ENCODE results near the gene AKAP6. TPM values are rescaled to one million over a fixed set of nuclear protein-coding genes. Genes with fewer than 3 reads are reported as not detected.

Gene AKAP6
- polyA plus RNA-seq, 1 donor, result 8.5 TPM

DNA sequence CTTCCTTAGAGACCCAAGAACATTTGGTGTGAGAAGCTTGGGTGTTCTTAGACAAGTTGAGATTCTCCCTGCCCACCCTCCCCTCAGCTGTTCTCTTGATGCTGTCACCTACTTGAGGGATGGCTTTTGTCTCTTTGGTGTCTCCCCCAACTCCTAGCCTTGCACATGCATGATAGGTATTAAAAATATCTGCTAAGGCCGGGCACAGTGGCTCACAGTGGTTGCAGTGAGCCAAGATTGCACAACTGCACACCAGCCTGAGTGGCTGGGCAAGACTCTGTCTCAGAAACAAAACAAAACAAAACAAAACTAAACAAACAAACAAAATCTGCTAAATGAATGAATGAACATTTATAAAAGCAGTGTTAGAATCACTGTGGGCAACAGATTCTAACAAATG is 261.1 kb downstream of the AKAP6 start:
- Histone ChIP-seq H3K4me1 (ENCODE audit: control insufficient read depth, insufficient read depth, low read length) (no peaks in the 10 kb centered on the region), H3K9me3 (ENCODE audit: control insufficient read depth, low read depth, low read length) (no peaks in the 10 kb centered on the region), H3K36me3 (ENCODE audit: control insufficient read depth, insufficient read depth, low read length) (no peaks in the 10 kb centered on the region), H3K27ac (ENCODE audit: low read length) (no peak overlapping the region), H3K4me3 (ENCODE audit: low read length) (no peak overlapping the region), H3K27me3 (ENCODE audit: control insufficient read depth, insufficient read depth, low read length) (no peaks in the 10 kb centered on the region)
- DNase-seq, result no peak
- no CpG with 5 or more reads among the region's 1 CpG for WGBS (ENCODE audit: insufficient coverage, low lambda C conversion rate)

DNA sequence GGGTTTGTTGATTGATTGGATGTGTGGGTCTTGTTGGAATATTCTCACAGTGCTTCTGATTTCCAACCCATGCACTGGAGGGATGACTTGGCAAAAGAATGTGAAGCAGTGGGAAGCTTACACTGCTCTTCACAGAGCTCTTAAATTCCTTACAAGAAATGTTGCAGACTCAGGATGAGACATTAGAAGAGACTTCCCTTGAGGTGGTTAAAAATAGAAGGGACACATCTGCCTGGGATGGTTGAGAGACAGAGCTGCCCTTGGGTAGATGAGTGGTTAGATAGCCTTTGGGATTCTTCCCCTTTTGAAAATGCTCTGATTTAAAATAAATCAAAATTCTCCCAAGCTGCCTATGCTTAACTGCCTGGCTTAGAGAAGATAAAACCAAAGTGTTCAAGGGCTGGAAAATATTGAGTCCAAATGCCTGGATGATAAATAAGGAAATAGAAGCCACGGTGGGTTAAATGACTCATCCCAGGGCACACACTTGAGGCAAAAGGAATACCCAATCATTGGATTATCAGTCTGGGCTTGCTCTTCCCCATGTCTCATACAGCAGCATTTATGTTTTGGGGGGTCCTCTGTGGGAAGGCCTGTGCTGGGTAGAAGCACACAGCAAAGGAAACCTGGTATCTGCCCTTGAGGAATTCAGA is 264.3 kb downstream of the AKAP6 start:
- no peaks in the 10 kb centered on the region for H3K27me3 ChIP-seq (ENCODE audit: control insufficient read depth, insufficient read depth, low read length)
- no CpG with 5 or more reads among the region's 1 CpG for WGBS (ENCODE audit: insufficient coverage, low lambda C conversion rate)
- no peaks in the 10 kb centered on the region for H3K9me3 ChIP-seq (ENCODE audit: control insufficient read depth, low read depth, low read length)
- H3K4me1 ChIP-seq (ENCODE audit: control insufficient read depth, insufficient read depth, low read length), result no peaks in the 10 kb centered on the region
- no peaks in the 10 kb centered on the region for H3K36me3 ChIP-seq (ENCODE audit: control insufficient read depth, insufficient read depth, low read length)
- no peak overlapping the region for H3K27ac ChIP-seq (ENCODE audit: low read length)
- no peak for DNase-seq
- no peak overlapping the region for H3K4me3 ChIP-seq (ENCODE audit: low read length)

GRCh38 chr14:32594766-32595165 is 265.7 kb downstream of the AKAP6 start:
- no peaks in the 10 kb centered on the region for H3K27me3 ChIP-seq (ENCODE audit: control insufficient read depth, insufficient read depth, low read length)
- no peak overlapping the region for H3K4me3 ChIP-seq (ENCODE audit: low read length)
- H3K36me3 ChIP-seq (ENCODE audit: control insufficient read depth, insufficient read depth, low read length), result no peaks in the 10 kb centered on the region
- H3K27ac ChIP-seq (ENCODE audit: low read length), result no peak overlapping the region
- H3K9me3 ChIP-seq (ENCODE audit: control insufficient read depth, low read depth, low read length), result no peaks in the 10 kb centered on the region
- DNase-seq, result no peak
- 84% methylated on average over 2 of the region's 3 CpGs for WGBS (ENCODE audit: insufficient coverage, low lambda C conversion rate)
- H3K4me1 ChIP-seq (ENCODE audit: control insufficient read depth, insufficient read depth, low read length), result no peaks in the 10 kb centered on the region

GRCh38 chr14:32595497-32595896 is 266.4 kb downstream of the AKAP6 start:
- Histone ChIP-seq H3K36me3 (ENCODE audit: control insufficient read depth, insufficient read depth, low read length) (no peaks in the 10 kb centered on the region), H3K4me3 (ENCODE audit: low read length) (no peak overlapping the region), H3K4me1 (ENCODE audit: control insufficient read depth, insufficient read depth, low read length) (no peaks in the 10 kb centered on the region), H3K27ac (ENCODE audit: low read length) (no peak overlapping the region), H3K9me3 (ENCODE audit: control insufficient read depth, low read depth, low read length) (no peaks in the 10 kb centered on the region), H3K27me3 (ENCODE audit: control insufficient read depth, insufficient read depth, low read length) (no peaks in the 10 kb centered on the region)
- no peak for DNase-seq
- no CpG with 5 or more reads among the region's 4 CpGs for WGBS (ENCODE audit: insufficient coverage, low lambda C conversion rate)

DNA sequence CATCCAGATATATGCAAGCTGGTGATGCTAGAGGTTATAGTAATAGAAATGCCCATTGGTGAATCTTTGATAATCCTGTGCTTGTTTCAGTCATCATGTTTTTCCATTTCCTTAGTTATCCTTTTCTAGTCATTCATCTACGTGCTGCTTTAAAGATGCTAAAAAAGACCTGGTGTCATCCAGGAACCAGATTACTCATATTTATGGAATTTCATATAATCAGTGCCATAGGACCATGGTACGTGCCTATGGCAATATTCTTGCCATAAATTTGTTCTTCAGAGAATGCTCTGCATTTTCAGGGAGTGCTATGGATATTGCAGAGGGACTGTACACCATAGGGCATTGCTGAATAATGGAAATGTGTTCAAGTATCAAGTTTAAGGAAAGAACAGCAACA is 267.3 kb downstream of the AKAP6 start:
- WGBS (ENCODE audit: insufficient coverage, low lambda C conversion rate), result no CpG with 5 or more reads among the region's 2 CpGs
- no peak overlapping the region for H3K4me3 ChIP-seq (ENCODE audit: low read length)
- no peak for DNase-seq
- H3K9me3 ChIP-seq (ENCODE audit: control insufficient read depth, low read depth, low read length), result no peaks in the 10 kb centered on the region
- H3K27me3 ChIP-seq (ENCODE audit: control insufficient read depth, insufficient read depth, low read length), result no peaks in the 10 kb centered on the region
- H3K4me1 ChIP-seq (ENCODE audit: control insufficient read depth, insufficient read depth, low read length), result no peaks in the 10 kb centered on the region
- H3K27ac ChIP-seq (ENCODE audit: low read length), result no peak overlapping the region
- no peaks in the 10 kb centered on the region for H3K36me3 ChIP-seq (ENCODE audit: control insufficient read depth, insufficient read depth, low read length)

DNA sequence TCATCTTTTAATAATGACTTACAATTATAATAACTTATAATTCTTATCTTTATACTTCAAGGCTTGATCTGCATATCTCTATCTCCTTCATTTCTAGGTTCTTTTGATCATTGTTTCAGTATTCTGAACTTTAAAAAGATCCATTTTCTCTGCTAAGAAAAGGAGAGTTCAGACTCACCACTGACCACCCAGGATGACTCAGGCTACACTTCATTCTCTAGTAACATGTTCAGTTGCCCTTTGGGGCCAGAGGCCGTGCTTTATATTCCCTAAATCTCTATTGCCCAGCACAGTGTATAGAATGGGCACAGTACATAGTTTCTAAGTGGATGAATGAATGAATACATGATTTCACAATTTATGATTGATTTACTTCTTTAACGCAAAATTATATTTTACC is 268.7 kb downstream of the AKAP6 start:
- WGBS (ENCODE audit: insufficient coverage, low lambda C conversion rate), result no CpG with 5 or more reads among the region's 2 CpGs
- Histone ChIP-seq H3K4me3 (ENCODE audit: low read length) (no peak overlapping the region), H3K4me1 (ENCODE audit: control insufficient read depth, insufficient read depth, low read length) (no peaks in the 10 kb centered on the region)

DNA sequence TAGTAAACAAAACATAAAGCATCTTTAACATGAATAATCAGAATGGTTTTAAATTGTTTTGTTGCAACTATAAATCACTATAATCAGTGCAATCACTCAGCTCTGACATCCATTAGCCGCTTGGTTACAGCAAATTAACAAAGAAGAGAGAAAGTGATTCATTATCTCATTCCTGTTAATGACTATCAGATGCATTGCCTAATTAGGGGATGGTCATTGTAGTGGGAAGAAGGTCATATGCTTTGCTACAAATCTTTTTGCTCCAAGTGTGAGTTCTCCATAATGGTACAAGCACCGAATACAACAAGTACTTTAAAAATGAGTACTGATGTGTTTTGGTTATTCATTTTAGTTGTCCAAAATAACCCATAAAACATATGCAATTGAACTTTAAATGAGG is 272.0 kb downstream of the AKAP6 start:
- no peak for DNase-seq
- Histone ChIP-seq H3K27me3 (ENCODE audit: control insufficient read depth, insufficient read depth, low read length) (no peaks in the 10 kb centered on the region), H3K4me3 (ENCODE audit: low read length) (no peak overlapping the region), H3K4me1 (ENCODE audit: control insufficient read depth, insufficient read depth, low read length) (no peaks in the 10 kb centered on the region), H3K27ac (ENCODE audit: low read length) (no peak overlapping the region), H3K9me3 (ENCODE audit: control insufficient read depth, low read depth, low read length) (no peaks in the 10 kb centered on the region), H3K36me3 (ENCODE audit: control insufficient read depth, insufficient read depth, low read length) (no peaks in the 10 kb centered on the region)
- 40% methylated on average over 1 of the region's 2 CpGs for WGBS (ENCODE audit: insufficient coverage, low lambda C conversion rate)

More for the DNA sequence above, 268.7 kb downstream of the AKAP6 start:
- no peaks in the 10 kb centered on the region for H3K9me3 ChIP-seq (ENCODE audit: control insufficient read depth, low read depth, low read length)
- H3K27ac ChIP-seq (ENCODE audit: low read length), result no peak overlapping the region
- no peaks in the 10 kb centered on the region for H3K36me3 ChIP-seq (ENCODE audit: control insufficient read depth, insufficient read depth, low read length)
- DNase-seq, result no peak
- H3K27me3 ChIP-seq (ENCODE audit: control insufficient read depth, insufficient read depth, low read length), result no peaks in the 10 kb centered on the region

GRCh38 chr14:32601906-32602305 is 272.8 kb downstream of the AKAP6 start:
- H3K36me3 ChIP-seq (ENCODE audit: control insufficient read depth, insufficient read depth, low read length), result no peaks in the 10 kb centered on the region
- WGBS (ENCODE audit: insufficient coverage, low lambda C conversion rate), result 100% methylated on average over 1 of the region's 3 CpGs
- H3K9me3 ChIP-seq (ENCODE audit: control insufficient read depth, low read depth, low read length), result no peaks in the 10 kb centered on the region
- no peaks in the 10 kb centered on the region for H3K27me3 ChIP-seq (ENCODE audit: control insufficient read depth, insufficient read depth, low read length)
- no peaks in the 10 kb centered on the region for H3K4me1 ChIP-seq (ENCODE audit: control insufficient read depth, insufficient read depth, low read length)
- DNase-seq, result no peak
- no peak overlapping the region for H3K27ac ChIP-seq (ENCODE audit: low read length)
- H3K4me3 ChIP-seq (ENCODE audit: low read length), result no peak overlapping the region

- no peak overlapping the region for H3K27ac ChIP-seq (ENCODE audit: low read length)
- no peak overlapping the region for H3K4me3 ChIP-seq (ENCODE audit: low read length)
- no CpG with 5 or more reads among the region's 7 CpGs for WGBS (ENCODE audit: insufficient coverage, low lambda C conversion rate)
- H3K9me3 ChIP-seq (ENCODE audit: control insufficient read depth, low read depth, low read length), result no peaks in the 10 kb centered on the region
- H3K36me3 ChIP-seq (ENCODE audit: control insufficient read depth, insufficient read depth, low read length), result no peaks in the 10 kb centered on the region
- no peaks in the 10 kb centered on the region for H3K27me3 ChIP-seq (ENCODE audit: control insufficient read depth, insufficient read depth, low read length)
- H3K4me1 ChIP-seq (ENCODE audit: control insufficient read depth, insufficient read depth, low read length), result no peaks in the 10 kb centered on the region
- DNase-seq, result no peak
Measured at GRCh38 chr14:32602699-32603098, 273.6 kb downstream of the AKAP6 start.

DNA sequence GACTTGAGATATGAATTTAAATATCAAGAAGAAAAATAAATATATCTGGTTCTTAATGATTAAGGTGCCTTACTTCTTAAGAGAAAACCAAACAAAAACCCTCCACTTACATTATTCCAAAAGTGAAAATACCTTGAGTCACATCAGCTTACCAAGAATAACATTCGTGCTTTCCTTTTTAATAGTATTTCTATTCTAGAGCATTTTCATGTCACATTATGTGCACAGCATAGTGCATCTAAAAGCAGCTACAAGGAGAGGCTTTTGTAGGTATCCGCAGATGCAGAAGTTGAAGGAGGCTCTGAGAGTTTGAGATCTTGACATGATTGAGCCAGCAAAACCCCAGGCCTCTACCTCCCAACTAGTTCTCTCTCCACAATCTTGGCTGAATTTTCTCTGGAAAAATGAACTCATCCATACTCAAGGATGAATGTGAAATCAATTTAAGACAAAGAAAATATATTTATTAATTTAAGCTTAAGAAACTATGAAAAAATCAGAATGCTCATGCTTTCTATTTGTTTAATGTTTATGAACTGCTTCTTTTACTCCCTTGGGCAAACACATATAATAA is 275.0 kb downstream of the AKAP6 start:
- 83% methylated on average over 1 of the region's 2 CpGs for WGBS (ENCODE audit: insufficient coverage, low lambda C conversion rate)
- H3K9me3 ChIP-seq (ENCODE audit: control insufficient read depth, low read depth, low read length), result no peaks in the 10 kb centered on the region
- H3K4me3 ChIP-seq (ENCODE audit: low read length), result no peak overlapping the region
- H3K27me3 ChIP-seq (ENCODE audit: control insufficient read depth, insufficient read depth, low read length), result no peaks in the 10 kb centered on the region
- H3K36me3 ChIP-seq (ENCODE audit: control insufficient read depth, insufficient read depth, low read length), result no peaks in the 10 kb centered on the region
- H3K27ac ChIP-seq (ENCODE audit: low read length), result no peak overlapping the region
- H3K4me1 ChIP-seq (ENCODE audit: control insufficient read depth, insufficient read depth, low read length), result no peaks in the 10 kb centered on the region
- no peak for DNase-seq

DNA sequence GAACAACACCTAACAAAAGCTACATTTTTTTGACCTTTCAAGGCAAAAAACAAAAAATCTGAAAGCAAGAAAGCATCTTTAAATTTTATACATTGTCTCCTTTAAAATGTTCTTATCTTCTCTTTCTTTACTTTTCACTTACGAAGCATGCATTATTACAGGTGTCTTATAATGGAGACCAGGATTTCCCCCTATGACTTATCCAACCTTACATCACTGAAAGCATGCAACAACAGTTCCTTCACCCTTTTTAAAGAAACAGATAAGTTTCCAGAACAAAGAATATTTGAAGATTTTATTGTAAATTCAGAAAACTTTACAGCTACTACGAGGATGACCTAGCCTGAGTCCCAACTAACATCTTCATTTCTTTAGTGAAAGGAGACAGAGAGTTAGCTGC is 277.2 kb downstream of the AKAP6 start:
- no peak for DNase-seq
- Histone ChIP-seq H3K36me3 (ENCODE audit: control insufficient read depth, insufficient read depth, low read length) (no peaks in the 10 kb centered on the region), H3K27ac (ENCODE audit: low read length) (no peak overlapping the region), H3K4me3 (ENCODE audit: low read length) (no peak overlapping the region), H3K27me3 (ENCODE audit: control insufficient read depth, insufficient read depth, low read length) (no peaks in the 10 kb centered on the region), H3K4me1 (ENCODE audit: control insufficient read depth, insufficient read depth, low read length) (no peaks in the 10 kb centered on the region), H3K9me3 (ENCODE audit: control insufficient read depth, low read depth, low read length) (no peaks in the 10 kb centered on the region)
- WGBS (ENCODE audit: insufficient coverage, low lambda C conversion rate), result 75% methylated on average over 1 of the region's 2 CpGs

All from large intestine (tissue), 3 donors.